GM23338 (cell line): Measurements from ENCODE around the gene RAD21L1. TPM values are rescaled to one million over a fixed set of nuclear protein-coding genes. Genes with fewer than 3 reads are reported as not detected.

Experiments used
- CREB1 ChIP-seq: fragments of 250-450 bp; sonication (Bioruptor Pico); IDR thresholded peaks from 2 replicates; pipeline ENCODE4 v1.5.0; 2020; ENCODE audit warnings: low read depth, mild to moderate bottlenecking, moderate library complexity
- CTCF ChIP-seq, 2 experiments: fragments of 200-600 bp in 1 of 2; sonication (generic) in 1 of 2; conservative IDR thresholded peaks; 2 replicates each; pipeline versions ENCODE4 v1.5.1 to v1.6.1; 2016 to 2017; ENCODE audit warnings: antibody characterized with exemption in 2 of 2, low read depth in 2 of 2, mild to moderate bottlenecking in 2 of 2, moderate library complexity in 1 of 2
- ETS1 ChIP-seq: IDR thresholded peaks from 2 replicates; pipeline ENCODE4 v1.6.1; 2016; ENCODE audit warnings: antibody characterized with exemption
- EZH2phosphoT487 ChIP-seq: fragments of 200-600 bp; sonication (generic); IDR thresholded peaks from one replicate; pipeline ENCODE4 v1.8.1; 2018; ENCODE audit warnings: antibody characterized with exemption; ENCODE audit not compliant: unreplicated experiment
- REST ChIP-seq: IDR thresholded peaks from one replicate; pipeline ENCODE4 v1.6.1; 2018; ENCODE audit warnings: antibody characterized with exemption; ENCODE audit not compliant: unreplicated experiment
- STAT1 ChIP-seq: IDR thresholded peaks from one replicate; pipeline ENCODE4 v1.6.1; 2016; ENCODE audit warnings: antibody characterized with exemption; ENCODE audit not compliant: unreplicated experiment
- ZNF462 ChIP-seq: fragments of 250-450 bp; sonication (Bioruptor Pico); IDR thresholded peaks from 2 replicates; pipeline ENCODE4 v1.5.0; 2020; ENCODE audit warnings: mild to moderate bottlenecking, moderate library complexity
- polyA plus RNA-seq: library from polyadenylated mRNA; unstranded; fragments of >200 nt; fragmentation: Nextera tagmentation; extraction: Ambion mirVana; gene quantifications from 2 replicates; pipeline ENCODE4 v1.2.1, GENCODE V29; 2016
- total RNA-seq: library from RNA; depleted of rRNA; stranded (reverse); fragments of >200 nt; shearing (Covaris generic); gene quantifications from 2 replicates; pipeline ENCODE4 v1.2.3, GENCODE V29; 2014

Gene RAD21L1
- total and polyA plus RNA-seq, 2 experiments from 2014 or later, result 0.10 to 0.95 TPM

- no peak for TF ChIP-seq ZNF462 (CRISPR knock-in tag)
- TF ChIP-seq CTCF (conservative IDR thresholded peaks at IDR 0.05; ENCODE audit: low read depth in 2 of 2), result no peak
- no peak for TF ChIP-seq STAT1
- no peak for TF ChIP-seq EZH2phosphoT487
- TF ChIP-seq REST, result no peak
- TF ChIP-seq CREB1 (CRISPR knock-in tag), result no peak
- no peak for TF ChIP-seq ETS1
These were observed 15.3 kb upstream of the RAD21L1 start (continued) for GRCh38 chr20:1210501-1210900.
